Forelimb muscle (tissue), 1 donor: ENCODE data around the gene TULP3. TPM values are rescaled to one million over a fixed set of nuclear protein-coding genes. Genes with fewer than 3 reads are reported as not detected.

Experiments used
- DNase-seq: peaks from one replicate; pipeline ENCODE4 v3.0.0-alpha.2; 2013; ENCODE audit warnings: low read depth
- polyA plus RNA-seq: library from polyadenylated mRNA; unstranded; fragments of 120-200 nt; gene quantifications from one replicate; pipeline ENCODE4 v1.2.1, GENCODE V29; 2013; ENCODE audit not compliant: insufficient read length

The TULP3 gene
- polyA plus RNA-seq, 1 donor = 24.1 TPM

DNA sequence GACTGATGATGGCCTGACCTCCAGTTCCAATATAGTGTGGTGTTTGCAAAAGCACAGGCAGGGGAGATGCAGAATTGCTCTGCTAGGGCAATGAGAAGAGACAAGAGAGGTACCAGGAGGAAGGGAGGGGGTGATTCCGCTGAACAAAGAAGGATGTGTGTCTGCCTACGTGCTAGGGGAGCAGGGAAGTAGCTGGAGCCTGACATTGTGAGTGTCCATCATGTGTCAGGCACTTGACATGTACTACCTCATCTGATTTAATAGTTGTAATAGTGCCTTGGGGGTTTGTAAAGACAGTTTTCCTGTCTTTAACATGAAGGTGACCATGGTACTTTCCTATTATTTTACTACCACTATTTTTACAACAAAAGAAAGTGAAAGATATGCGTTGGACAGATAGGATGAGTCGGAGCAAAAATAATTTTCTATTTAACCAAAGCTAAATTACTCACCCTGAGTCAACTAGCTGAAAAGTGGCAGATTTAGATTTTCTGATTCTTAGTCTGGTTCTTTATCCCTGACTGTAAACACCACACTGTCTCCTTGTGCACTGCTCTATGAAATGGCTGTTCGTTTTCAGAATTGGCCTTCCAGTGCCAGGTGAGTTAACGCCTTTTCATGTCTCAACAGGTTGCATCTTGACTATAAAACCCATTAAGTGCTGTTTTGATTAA lies 34.8 kb downstream of the TULP3 start:
- DNase-seq = no peak

DNA sequence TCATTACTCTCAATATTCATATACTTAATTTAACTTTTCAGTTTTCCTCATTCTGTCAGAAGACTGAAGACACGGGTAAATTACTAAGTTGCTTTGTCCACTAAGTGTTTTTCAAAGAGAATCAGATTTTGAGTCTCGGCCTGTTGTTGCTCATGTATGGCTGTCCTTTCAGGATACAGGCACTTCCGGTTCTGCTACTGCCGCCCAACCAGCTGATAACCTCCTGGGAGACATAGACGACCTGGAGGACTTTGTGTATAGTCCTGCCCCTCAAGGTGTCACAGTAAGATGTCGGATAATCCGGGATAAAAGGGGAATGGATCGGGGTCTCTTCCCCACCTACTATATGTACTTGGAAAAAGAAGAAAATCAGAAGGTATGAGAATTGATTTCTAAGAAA lies 40.2 kb downstream of the TULP3 start:
- DNase-seq = no peak

DNA sequence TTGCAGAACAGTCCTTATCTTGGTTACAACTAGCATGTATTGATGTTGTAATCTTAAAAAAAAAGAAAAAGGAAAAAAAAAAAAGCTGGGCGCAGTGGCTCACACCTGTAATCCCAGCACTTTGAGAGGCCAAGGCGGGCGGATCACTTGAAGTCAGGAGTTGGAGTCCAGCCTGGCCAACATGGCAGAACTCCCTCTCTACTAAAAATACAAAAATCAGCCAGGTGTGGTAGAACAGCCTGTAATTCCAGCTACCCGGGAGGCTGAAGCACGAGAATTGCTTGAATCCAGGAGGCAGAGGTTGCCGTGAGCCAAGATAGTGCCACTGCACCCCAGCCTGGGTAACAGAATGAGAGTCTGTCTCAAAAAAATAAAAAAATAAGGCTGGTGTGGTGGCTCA lies 42.9 kb downstream of the TULP3 start:
- no peak for DNase-seq

DNA sequence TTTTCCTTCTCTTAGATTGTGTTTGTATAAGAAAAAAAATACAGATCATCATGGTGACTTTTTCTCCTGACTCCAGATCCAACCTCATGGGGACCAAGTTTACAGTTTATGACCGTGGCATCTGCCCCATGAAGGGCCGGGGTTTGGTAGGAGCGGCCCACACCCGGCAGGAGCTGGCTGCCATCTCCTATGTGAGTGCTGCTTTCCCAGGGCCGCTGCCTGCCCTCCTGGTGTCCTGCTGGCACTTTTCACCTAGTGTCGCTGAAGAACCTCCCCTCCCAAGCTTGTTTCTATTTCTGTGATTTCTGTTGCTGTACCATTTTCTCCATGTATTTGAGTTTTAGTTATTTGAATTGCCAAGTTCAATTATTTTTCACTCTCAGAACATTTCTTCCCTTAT lies 43.7 kb downstream of the TULP3 start:
- DNase-seq = no peak

DNA sequence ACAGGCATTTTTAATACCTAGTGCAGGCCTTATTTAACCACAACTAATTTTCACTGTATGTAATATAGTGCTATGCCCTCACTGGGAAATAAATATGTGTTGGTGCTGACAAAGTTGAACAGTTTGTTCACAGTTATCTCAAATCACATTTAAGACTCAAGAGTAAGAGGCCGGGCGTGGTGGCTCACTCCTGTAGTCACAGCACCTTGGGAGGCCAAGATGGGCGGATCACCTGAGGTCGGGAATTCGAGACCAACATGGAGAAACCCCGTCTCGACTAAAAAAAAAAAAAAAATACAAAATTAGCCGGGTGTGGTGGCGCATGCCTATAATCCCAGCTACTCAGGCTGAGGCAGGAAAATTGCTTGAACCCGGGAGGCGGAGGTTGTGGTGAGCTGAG lies 45.6 kb downstream of the TULP3 start:
- DNase-seq = no peak

DNA sequence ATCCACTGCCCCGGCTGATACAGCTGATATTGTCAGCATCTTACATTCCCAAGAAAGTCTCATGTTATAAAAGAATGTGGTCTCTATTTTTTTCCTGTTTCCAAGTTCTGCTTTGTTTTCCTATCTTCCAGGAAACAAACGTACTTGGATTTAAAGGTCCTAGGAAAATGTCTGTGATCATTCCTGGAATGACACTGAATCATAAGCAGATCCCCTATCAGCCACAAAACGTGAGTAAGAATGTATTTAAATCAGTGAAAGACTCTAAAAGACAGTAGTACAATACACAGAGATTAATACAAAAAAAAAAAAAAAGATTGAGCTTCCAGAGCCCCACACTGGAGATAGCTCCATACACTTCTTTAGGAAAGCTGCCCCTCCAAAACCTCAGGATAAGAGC lies 46.8 kb downstream of the TULP3 start:
- DNase-seq = no peak

DNA sequence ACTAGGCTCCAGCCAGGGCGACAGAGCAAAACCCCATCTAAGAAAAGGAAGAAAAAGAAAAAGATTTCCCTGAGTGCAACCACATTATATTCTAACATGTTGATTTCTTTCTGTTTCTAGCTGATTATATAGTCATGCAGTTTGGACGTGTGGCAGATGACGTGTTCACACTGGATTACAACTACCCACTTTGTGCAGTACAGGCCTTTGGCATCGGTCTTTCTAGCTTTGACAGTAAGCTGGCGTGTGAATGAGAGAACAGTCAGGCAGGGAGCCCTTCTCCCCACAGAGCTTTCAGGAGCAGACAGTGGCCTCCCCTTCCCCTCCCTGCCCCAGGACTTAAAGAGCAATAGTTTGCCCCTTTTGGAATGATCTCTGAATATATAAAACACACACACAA lies 48.5 kb downstream of the TULP3 start:
- DNase-seq = no peak

DNA sequence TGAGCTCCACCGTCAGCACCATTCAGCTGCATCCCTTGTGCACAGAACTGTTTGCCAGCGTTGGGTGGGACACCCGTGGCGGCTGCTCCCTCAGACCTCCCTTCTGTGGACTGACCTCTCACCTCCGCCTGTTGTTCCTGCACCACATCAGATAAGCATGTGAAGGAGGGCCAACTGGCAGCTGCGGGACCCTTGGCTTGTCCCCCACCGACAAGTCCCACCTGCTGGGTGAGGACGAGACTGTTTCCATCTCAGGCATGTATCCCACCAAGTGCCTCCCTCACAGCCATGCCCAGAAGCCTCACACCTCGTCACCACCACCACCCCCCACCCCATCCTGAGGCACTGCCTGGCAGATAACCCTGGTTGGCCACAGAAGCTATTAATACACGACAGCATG lies 49.9 kb downstream of the TULP3 start:
- no peak for DNase-seq

DNA sequence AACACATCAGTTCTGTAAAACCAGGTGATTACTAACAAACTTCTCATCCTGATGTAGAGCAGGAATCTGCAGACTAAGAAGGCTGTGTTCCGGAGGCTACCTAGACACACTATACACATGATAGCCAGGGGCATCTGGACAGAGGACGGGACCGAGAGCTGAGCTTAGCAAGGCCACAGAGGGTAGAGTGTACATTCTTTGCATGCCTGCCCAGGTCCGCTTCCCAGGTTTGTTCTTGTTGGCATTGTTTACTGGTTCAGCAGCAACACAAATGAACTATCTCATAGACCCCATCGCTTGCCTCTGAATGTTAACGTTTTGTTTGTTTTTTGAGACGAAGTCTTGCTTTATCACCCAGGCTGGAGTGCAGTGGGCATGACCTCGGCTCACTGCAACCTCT lies 50.8 kb downstream of the TULP3 start:
- DNase-seq = no peak

DNA sequence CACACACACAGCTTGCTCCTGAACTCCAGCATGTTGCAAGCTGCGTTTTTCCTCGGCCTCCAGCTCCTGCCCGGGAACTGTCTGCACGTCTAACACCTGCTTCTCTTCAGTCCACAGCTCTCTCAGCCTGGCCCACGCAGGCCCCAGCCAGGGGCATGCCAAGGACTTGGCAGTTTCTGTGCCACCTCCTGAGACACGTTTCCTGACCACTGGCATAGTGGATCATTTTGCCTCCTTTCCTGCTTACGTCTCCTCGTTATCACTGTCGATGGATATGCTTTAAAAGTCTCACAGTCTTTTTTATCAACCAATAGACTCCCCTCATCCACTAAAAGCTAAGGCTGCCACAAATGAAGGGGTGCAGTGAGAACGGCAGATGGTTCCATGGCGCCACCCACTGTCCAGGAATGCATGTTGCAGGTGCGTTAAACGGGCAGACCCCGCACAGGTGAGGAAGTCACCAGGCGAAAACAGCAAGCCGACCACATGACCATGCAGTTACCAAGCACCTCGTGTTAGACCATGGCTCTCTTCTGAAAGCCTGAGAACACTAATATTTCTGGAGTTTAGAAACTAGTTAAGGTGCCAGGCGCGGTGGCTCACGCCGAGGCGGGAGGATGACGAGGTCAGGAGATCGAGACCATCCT lies 53.8 kb downstream of the TULP3 start:
- DNase-seq = no peak

DNA sequence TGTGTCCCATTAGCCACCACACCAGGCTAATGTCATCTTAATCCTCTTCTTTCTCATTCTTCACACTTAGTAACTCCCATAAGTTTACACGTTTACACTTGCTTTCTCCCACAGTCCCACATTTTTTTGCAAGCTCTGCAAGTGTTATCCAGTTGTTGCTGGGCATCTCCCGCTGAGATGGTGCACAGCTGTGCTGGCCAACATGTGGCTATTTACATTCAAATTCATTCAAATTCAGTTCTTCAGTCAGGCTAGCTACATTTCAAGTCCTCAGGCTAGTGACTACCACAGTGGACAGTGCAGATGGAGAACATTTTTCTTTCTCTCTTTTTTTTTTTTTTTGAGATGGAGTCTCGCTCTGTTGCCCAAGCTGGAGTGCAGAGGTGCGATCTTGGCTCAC lies 58.7 kb downstream of the TULP3 start:
- no peak for DNase-seq

DNA sequence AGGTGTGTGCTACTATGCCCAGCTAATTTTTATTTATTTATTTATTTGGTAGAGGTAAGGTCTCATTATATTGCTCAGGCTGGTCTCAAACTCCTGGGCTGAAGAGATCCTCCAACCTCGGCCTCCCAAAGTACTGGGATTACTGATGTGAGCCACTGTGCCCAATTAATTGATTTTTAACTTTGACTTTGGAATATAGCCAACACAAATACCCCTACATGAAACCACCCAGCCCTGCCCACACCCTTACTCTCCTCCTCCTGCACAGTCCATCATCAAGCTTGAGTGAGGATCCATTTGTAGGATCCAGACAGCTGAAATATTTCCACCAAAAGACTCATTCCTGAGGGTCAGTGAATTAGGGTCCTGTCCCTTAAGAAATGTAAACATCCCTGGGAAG lies 65.2 kb downstream of the TULP3 start:
- DNase-seq = no peak

DNA sequence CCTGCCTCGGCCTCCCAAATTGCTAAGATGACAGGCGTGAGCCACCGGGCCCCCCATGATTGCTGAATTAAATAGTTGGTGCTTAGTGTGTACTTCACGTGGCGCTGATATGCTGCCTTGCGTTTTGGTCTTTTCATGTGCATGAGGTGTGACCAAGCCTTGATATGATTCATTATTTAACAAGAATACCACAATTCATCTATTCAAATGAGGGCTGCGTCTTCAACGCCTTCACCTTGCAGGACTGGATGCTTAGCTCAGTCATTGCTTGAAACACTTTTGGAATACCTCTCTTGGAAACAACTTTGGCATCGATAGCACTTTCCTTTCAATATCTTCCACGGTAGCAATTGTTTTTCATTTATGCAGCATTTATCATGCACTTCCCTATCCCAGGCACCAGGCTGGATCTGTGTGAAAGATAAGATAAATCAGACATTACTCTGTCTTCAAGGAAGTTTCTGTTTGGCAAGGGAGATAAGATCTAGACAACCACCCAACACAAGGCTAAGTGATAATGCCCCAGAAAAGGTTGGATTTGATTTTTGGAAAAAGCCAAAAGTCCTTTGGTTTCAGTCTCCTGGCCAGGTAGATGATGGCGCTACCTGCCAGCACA lies 67.2 kb downstream of the TULP3 start:
- DNase-seq = no peak

DNA sequence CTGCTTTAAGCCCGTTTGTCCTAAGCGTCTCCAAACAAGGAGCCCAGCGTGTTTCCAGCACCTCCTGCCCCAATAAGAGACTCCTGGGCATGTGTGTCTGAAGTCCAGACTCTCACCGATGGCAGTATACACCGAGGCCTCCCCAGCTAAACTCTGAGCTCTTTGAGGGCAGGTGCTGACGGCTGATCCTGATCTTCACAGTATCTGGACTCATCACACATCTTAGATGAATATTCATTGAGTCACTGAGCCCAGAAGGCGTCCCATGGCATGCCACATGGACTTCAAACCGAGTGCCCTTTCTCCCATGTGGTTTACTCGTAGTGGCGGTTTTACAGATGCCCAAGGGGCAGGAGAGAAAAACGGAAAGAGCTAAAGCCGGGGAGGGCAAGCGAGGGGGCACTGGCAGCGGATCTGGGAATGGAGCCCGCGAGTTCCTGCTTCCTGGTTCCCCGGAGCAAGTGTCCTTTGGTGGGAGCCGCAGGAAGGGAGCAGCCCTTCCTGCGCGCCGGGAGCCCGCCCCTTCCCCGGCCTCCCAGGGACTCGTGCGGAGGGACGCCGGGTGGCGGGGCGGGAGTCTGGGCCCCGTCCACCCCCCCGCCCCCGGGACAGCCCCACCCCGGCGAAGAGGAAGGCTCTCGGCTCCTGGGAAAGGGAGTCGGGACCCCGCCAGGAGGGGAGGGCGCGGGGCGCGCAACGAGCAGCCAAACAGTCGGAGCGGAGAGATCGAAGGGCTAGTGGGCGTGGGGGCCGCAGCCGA lies 67.9 kb downstream of the TULP3 start:
- DNase-seq = no peak

DNA sequence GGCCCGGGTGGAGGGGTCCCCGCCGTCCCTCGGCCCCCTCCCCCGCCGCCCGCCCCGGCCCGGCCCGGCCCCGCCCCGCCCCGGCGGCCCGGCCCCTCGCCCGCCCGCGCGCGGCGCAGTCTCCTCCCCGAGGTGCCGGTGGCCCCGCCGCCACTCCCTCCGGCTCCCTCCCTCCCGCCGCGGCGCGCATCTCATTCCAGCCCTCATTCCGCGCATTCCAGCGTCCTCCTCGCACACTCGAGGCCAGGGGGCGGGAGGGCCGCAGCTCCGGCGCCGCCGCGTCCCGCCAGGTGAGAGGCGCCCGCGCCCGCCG lies 68.5 kb downstream of the TULP3 start, which contains the start of gene TEAD4:
Gene TEAD4 (plus strand): TSS at position 206 of the 313 bp plus-strand sequence.
- no peak for DNase-seq

DNA sequence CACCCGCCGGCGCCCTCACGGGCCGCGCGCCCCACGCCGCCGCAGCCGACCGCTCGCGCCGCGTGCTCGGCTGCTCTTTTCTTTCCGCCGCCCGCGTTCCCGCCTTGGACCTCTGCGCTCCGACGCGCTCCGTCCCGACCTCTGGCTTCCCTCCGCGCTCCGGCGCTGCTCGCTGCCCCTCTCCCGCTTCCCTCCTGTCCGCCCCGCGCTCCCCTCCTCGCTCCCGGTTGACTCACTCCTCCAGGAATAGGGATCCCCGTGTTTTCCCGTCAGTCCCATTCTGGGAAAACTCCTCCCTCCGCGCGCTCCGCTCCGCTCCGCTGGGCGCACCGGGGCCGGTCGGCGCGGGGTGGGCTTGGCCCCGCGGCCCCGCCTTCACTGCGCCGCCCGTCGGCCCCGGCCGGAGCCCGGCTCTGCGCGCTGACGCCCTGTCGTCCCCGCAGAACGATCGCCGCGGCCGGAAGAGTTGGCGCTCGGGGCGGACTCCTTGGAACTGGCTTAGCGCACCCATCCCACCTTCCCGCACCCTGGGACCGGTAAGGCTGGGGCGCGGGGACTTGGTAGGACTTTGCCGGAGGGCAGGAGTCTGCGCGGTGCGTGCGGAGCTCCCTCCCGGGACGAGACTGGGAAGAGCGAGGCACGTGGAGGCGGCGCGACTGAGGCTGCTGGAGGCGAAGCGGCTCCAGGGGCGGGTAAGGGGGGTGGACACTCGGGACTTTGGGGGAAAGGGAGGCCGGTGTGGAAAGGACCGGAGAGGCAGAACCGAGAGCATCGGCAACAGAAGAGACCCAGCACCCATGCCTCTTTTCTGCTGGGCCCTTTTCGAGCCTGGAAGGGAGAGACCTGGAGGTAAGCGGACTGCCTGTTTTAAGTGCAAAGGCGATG lies 69.1 kb downstream of the TULP3 start:
- DNase-seq = no peak

DNA sequence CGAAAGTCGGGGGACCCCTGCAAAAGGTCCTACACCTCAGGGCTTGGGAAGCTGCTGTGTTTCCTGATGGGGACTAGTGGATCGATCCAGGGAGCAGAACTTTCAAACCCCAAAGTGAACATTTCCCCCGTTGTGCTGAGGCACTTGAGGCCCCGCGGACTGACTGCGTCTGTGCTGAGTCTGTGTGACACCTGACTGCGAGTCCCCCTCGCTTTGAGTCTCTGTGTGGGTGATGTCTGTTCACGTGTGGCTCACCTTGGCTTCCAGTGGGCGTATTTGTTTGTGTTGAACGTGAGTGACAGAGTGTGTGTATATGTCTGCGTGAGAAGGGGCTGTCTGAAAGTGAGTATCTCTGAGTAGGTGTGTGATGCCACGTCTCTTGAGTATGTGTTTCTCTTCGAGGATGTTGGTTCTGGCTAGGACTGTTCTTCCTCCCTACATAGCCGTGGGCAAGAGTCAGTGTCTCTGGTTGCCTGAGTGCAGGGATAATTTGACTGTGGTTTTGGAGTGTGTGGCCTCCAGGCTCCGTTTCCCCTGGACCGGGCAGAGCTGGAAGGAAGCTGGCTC lies 69.8 kb downstream of the TULP3 start:
- no peak for DNase-seq

DNA sequence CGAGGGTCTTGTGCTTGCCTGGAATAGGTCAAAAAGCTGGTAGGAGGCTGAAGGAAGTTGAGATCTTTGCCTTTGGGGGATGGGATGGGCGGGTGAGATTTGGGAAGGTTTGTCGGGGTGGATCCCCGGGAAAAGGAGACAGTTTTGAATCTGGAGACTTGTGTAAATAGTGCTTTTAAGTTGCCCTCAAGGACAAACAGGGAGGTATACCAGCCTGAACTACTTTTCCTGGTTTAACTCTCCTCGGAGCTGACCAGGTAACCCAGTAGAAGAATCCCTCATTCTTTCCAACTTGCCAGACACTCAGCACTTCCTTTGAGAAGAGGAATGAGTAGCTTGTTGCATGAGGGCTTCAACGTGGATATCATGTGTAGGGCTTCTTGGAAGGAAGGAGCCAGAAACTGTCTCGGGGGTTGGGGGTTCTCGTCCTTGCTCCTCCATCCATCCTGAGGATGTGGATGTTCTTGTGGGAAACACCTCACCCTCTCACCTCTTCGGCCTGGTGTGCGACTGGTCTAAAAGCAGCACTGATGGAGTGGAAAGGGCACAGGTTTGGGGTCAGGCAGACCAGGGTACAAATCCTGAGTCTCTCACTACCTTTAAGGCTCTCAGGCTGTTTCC lies 70.4 kb downstream of the TULP3 start:
- DNase-seq = no peak

DNA sequence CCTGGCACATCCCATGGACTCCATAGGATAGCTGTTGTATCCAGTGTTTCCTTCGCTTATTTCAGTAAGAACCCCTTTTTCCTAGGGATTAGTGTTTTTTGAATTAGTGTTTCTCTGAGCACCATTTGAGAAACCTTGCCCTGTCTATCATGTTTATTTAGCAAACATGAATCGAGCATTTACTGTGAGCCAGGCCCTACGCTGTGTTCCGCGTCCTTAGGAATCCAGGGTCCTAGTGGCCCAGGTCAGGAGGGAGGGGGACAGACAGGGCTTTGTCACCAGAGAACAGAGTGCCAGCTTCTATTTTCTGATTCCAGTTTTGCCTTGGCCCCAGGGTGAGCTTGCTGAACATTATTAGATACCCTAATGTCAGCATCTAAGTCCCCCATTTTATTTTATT lies 71.0 kb downstream of the TULP3 start:
- no peak for DNase-seq

DNA sequence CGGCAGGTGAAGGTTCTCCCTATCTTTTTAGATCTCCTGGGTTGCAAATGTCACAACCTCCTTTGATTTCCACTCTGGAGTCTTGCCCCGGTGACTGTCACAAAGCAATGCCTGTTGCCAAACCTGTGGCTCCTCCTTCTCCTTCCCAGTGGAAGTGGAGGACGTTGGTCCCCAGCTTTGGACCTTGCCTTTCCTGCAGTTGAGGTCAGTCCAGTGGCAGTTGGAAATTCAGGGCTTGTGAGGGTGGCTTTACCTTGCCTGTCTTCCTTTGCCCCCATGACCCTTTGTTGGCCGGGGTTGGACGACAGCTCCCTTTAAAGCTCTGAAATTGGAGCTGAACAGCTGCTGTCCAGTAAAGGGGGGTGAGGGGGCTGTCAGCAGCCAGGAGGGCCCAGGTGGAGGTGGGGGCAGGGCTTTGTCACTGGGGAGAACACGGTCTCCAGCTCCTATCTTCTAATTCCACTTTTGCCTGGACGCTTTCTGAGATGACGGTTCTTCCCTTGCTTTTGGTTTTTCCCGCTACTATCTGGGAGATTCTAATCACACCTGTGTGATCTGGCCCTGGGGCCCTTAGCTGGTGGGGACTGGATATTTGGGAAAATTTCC lies 72.6 kb downstream of the TULP3 start:
- no peak for DNase-seq
